ENCODE results near the gene AMD1. TPM values are rescaled to one million over a fixed set of nuclear protein-coding genes. Genes with fewer than 3 reads are reported as not detected.
A peak's percentile ranks its signal among the peaks of the same experiment; 100 is the strongest.

The AMD1 gene
- total RNA-seq, 3 donors from 2014 or later, result 44.9 to 75.9 (median 72.8) TPM

DNA sequence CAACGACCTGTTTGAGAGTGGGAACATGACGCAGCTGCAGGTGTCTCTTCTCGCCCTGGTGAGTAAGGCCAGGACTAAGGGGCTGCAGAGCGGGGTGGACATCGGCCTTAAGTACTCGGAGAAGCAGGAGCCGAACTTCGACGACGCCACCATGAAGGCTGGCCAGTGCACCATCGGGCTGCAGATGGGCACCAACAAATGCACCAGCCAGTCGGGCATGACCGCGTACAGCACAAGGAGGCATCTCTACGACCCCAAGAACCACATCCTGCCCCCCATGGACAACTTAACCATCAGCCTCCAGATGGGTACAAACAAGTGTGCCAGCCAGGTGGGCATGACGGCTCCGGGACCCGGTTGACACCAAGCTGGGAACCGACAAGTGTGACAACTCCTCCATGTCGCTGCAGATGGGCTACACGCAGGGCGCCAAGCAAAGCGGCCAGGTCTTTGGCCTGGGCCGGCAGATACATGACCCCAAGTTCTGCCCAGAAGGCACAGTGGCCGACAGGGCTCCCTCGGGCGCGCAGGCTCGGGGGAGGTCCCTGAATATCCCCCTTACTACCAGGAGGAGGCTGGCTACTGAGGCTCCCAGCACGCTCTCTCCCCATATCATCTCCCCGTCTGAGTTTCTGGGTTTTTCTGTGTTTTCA lies 15.9 kb upstream of the AMD1 start:
- Histone ChIP-seq H3K4me3 (no peak overlapping the region), H3K4me1 (ENCODE audit: low read depth) (no peaks in the 10 kb centered on the region), H3K36me3 (ENCODE audit: low read depth) (no peaks in the 10 kb centered on the region), H3K9me3 (no peaks in the 10 kb centered on the region)
- TF ChIP-seq, protein P1, sequence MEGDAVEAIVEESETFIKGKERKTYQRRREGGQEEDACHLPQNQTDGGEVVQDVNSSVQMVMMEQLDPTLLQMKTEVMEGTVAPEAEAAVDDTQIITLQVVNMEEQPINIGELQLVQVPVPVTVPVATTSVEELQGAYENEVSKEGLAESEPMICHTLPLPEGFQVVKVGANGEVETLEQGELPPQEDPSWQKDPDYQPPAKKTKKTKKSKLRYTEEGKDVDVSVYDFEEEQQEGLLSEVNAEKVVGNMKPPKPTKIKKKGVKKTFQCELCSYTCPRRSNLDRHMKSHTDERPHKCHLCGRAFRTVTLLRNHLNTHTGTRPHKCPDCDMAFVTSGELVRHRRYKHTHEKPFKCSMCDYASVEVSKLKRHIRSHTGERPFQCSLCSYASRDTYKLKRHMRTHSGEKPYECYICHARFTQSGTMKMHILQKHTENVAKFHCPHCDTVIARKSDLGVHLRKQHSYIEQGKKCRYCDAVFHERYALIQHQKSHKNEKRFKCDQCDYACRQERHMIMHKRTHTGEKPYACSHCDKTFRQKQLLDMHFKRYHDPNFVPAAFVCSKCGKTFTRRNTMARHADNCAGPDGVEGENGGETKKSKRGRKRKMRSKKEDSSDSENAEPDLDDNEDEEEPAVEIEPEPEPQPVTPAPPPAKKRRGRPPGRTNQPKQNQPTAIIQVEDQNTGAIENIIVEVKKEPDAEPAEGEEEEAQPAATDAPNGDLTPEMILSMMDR (IDR thresholded peaks at IDR 0.05), result no peak
- intact Hi-C loops (cut with DNase I, micrococcal nuclease), result no loop called here
- no peak for DNase-seq
- no peak for ATAC-seq

DNA sequence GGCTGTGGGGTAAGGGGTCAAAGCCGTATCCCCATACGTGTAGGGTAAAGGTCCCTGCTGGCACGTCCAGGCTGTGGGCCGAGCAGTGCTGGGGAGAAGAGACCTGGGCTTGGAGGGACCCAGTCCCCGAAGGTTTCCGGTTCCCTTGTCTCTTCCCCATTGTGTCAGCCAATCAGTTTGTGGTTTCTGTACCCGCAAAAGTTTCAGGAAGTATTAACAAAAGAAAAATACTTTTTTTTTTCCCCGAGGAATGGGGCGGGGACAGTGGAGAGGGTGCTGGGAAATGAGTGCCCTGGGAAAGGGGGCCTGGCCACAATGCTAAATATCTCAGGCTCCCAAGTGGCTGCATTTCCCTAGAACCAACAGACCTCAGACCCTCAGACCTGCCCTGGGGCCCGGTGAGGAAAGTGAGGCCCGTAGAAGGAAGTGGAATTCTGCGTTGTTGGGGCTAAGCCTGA lies 15.2 kb upstream of the AMD1 start:
- DNase-seq, result peak in 1 of 3 donors; percentile 8
- H3K9me3 ChIP-seq, result no peaks in the 10 kb centered on the region
- H3K4me1 ChIP-seq (ENCODE audit: low read depth), result no peaks in the 10 kb centered on the region
- ATAC-seq, result peak; percentile 27
- no peaks in the 10 kb centered on the region for H3K36me3 ChIP-seq (ENCODE audit: low read depth)
- TF ChIP-seq, protein P1 (IDR thresholded peaks at IDR 0.05), result no peak
- H3K4me3 ChIP-seq, result no peak overlapping the region
- intact Hi-C loops (cut with DNase I, micrococcal nuclease), result no loop called here

DNA sequence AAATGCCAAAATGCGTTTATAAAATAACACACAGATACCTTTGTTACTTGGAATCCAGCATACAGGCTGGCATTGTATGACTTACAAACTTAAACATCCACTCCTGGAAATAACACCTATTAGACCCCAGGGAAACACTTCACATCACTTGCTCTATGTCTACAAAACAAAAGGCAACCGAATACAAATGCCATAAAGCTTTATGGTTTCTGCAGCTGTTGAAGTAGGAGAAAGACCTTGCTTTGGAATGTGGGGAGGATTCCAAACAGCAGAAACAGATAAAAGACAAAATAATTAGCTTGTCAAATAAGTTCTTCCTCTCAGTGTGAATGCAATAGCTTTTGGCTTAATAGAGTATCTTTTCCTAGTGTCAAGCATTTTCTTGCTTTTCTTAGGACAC lies 9.8 kb upstream of the AMD1 start:
- no peak for DNase-seq
- intact Hi-C loops (cut with DNase I, micrococcal nuclease), result no loop called here

DNA sequence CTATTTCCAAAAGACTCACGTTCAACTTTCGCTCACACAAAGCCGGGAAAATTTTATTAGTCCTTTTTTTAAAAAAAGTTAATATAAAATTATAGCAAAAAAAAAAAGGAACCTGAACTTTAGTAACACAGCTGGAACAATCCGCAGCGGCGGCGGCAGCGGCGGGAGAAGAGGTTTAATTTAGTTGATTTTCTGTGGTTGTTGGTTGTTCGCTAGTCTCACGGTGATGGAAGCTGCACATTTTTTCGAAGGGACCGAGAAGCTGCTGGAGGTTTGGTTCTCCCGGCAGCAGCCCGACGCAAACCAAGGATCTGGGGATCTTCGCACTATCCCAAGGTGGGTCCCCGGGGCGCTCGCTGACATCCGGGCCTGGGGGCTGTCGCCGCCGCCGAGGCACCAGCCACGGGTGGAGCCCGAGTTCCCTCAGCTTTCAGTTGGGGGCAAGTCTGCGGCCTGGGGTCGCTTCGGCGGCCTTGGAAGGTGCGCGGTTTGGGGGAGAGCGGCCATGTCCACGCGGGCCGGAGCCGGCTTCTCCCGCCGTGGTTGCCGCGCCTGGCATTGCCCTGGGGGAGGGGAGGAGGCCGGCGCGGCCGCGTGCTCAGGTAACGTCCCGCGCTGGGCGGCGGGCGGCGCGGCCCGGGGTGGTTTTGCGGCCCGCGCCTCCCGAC lies 429 bp downstream of the AMD1 start:
- ATAC-seq (peak; percentile 60), DNase-seq (peak; percentile 74 to 77 (median 75))
- H3K4me1 ChIP-seq (ENCODE audit: low read depth), result peaks cover 34% of the 10 kb centered on the region
- TF ChIP-seq, protein P1 (IDR thresholded peaks at IDR 0.05), result no peak
- intact Hi-C loops (cut with DNase I, micrococcal nuclease), result loop anchor here (5.0 to 10.0 kb wide), 2 partner anchors 58 to 60 kb away; partner anchors contain the start of gene CDK19 (in 2 of the 2)
- no peaks in the 10 kb centered on the region for H3K9me3 ChIP-seq
- H3K4me3 ChIP-seq, result peak overlapping the region; percentile 88
- no peaks in the 10 kb centered on the region for H3K36me3 ChIP-seq (ENCODE audit: low read depth)

More for the DNA sequence above, 9.8 kb upstream of the AMD1 start:
- Histone ChIP-seq H3K36me3 (ENCODE audit: low read depth) (no peaks in the 10 kb centered on the region), H3K4me1 (ENCODE audit: low read depth) (no peaks in the 10 kb centered on the region), H3K4me3 (no peak overlapping the region), H3K9me3 (no peaks in the 10 kb centered on the region)
- no peak for ATAC-seq
- TF ChIP-seq, protein P1 (IDR thresholded peaks at IDR 0.05), result no peak

DNA sequence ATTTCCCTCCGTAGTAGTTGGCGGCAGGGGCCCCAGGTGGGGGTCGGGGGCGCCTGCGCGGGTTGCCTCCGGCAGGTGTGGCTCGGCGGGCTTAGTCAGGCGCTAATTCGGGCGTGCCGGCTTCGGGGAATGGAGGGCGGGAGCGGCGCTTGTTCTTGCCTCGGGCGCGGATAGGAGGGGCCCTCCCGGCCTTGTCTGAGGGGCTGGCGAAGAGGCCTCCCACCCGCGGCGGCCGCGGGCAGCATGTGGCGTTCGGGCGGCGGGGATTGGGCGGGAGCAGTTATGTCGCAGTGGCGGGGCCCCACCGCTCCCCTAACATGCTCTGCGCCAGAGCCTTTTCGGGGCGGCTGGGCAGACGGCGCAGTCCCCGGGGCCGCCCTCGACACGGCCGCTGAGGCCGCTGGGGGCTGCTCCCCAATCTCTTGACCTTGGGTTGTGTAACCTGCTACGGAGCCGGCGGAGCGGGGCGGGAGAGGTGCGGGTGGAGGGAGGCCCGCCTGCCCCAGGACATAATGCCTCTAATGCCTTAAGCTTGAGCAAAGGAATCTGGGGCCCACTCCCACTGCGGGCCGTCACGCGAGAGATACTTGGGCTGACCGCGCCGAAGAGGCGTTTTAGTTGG lies 1.1 kb downstream of the AMD1 start:
- peaks cover 40% of the 10 kb centered on the region for H3K4me1 ChIP-seq (ENCODE audit: low read depth)
- H3K4me3 ChIP-seq, result peak overlapping the region; percentile 88
- ATAC-seq (peak; percentile 38), DNase-seq (peak in 2 of 3 donors; percentile 76 to 82)
- no peaks in the 10 kb centered on the region for H3K9me3 ChIP-seq
- H3K36me3 ChIP-seq (ENCODE audit: low read depth), result no peaks in the 10 kb centered on the region
- intact Hi-C loops (cut with DNase I, micrococcal nuclease), result loop anchor here (5.0 to 10.0 kb wide), 2 partner anchors 58 to 61 kb away; partner anchors contain the start of gene CDK19 (in 2 of the 2)
- TF ChIP-seq, protein P1 (IDR thresholded peaks at IDR 0.05), result no peak

Data from mucosa of descending colon (tissue), 3 donors.